OCI-LY3 (cell line): ENCODE results near the gene RPL23.

Experiments used
- H2AFZ ChIP-seq: fragments of 200-600, 300-600 bp; shearing (Covaris generic); 2 replicates; pipeline ENCODE4 v1.6.0; 2014; ENCODE audit warnings: antibody characterized with exemption, low read depth, low read length
- H3K27ac ChIP-seq: fragments of 200-600, 300-600 bp; sonication (generic); 2 replicates; pipeline ENCODE4 v1.5.1; 2014; ENCODE audit warnings: mild to moderate bottlenecking, low read length, moderate library complexity, mixed read lengths
- H3K27me3 ChIP-seq: fragments of 200-600, 300-600 bp; sonication (generic); 2 replicates; pipeline ENCODE4 v1.6.1; 2014; ENCODE audit warnings: low read depth, low read length, mixed read lengths
- H3K36me3 ChIP-seq: fragments of 200-600, 300-600 bp; sonication (generic); replicated peaks from 2 replicates; pipeline ENCODE3; 2014; ENCODE audit warnings: low read depth, low read length, mixed read lengths
- H3K4me1 ChIP-seq: fragments of 300-600, 200-600 bp; sonication (generic); 2 replicates; pipeline ENCODE4 v1.6.1; 2014; ENCODE audit warnings: low read length, mixed read lengths
- H3K4me2 ChIP-seq: fragments of 200-600, 300-600 bp; sonication (generic); 2 replicates; pipeline ENCODE4 v1.6.1; 2014; ENCODE audit warnings: low read length, mixed read lengths
- H3K4me3 ChIP-seq: fragments of 300-600, 200-600 bp; sonication (generic); 2 replicates; pipeline ENCODE4 v1.5.1; 2014; ENCODE audit warnings: antibody characterized with exemption, mild to moderate bottlenecking, low read length, moderate library complexity
- H3K79me2 ChIP-seq: fragments of 300-600, 200-600 bp; shearing (Covaris generic); 2 replicates; pipeline ENCODE4 v1.6.1; 2014; ENCODE audit warnings: mild to moderate bottlenecking, low read length, mixed read lengths
- H3K9ac ChIP-seq: fragments of 300-600, 200-600 bp; shearing (Covaris generic); 2 replicates; pipeline ENCODE4 v1.6.0; 2014; ENCODE audit warnings: mild to moderate bottlenecking, low read length, moderate library complexity
- H3K9me3 ChIP-seq: fragments of 200-600, 300-600 bp; shearing (Covaris generic); 2 replicates; pipeline ENCODE4 v1.6.1; 2014; ENCODE audit warnings: low read length, mixed read lengths; ENCODE audit not compliant: insufficient read depth
- H4K20me1 ChIP-seq: fragments of 200-600, 300-600 bp; sonication (generic); 2 replicates; pipeline ENCODE4 v1.6.1; 2016; ENCODE audit warnings: low read length, mixed read lengths; ENCODE audit not compliant: insufficient read depth
- EZH2phosphoT487 ChIP-seq: fragments of 200-600 bp; shearing (Covaris generic); IDR thresholded peaks from 2 replicates; pipeline ENCODE4 v1.6.1; 2018; ENCODE audit warnings: antibody characterized with exemption, mixed run types, low read depth
- TF ChIP-seq, protein P1 (sequence below): fragments of 200-600, 300-600 bp; sonication (generic); IDR thresholded peaks from 2 replicates; pipeline ENCODE4 v1.5.1; 2014; ENCODE audit warnings: antibody characterized with exemption, low read length, low read depth

RPL23 gene

DNA sequence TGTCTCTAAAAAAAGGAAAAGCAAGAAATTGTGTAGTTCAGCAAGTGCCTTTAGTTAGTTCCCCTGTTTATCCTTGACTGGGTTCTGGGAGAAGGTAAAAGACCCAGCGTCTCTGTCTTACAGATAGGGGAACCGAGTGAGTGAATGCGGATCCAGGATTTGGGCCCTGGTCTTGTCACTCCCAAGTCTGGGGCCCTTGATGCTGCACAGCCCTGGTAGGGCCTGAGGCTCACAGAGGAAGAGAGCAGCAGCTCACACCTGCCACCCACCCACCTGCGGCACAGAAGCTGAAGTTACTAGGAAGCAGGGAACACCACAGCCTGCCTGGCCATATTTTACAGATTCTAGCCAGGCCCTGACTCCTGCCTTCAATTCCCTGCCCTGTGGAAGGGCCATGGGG is 38.6 kb upstream of the RPL23 start:
- peak overlapping the region; percentile 41; the same call in 1 of the 2 replicates for H3K9ac ChIP-seq
- H3K4me3 ChIP-seq = peak overlapping the region; percentile 23
- TF ChIP-seq, protein P1, sequence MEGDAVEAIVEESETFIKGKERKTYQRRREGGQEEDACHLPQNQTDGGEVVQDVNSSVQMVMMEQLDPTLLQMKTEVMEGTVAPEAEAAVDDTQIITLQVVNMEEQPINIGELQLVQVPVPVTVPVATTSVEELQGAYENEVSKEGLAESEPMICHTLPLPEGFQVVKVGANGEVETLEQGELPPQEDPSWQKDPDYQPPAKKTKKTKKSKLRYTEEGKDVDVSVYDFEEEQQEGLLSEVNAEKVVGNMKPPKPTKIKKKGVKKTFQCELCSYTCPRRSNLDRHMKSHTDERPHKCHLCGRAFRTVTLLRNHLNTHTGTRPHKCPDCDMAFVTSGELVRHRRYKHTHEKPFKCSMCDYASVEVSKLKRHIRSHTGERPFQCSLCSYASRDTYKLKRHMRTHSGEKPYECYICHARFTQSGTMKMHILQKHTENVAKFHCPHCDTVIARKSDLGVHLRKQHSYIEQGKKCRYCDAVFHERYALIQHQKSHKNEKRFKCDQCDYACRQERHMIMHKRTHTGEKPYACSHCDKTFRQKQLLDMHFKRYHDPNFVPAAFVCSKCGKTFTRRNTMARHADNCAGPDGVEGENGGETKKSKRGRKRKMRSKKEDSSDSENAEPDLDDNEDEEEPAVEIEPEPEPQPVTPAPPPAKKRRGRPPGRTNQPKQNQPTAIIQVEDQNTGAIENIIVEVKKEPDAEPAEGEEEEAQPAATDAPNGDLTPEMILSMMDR = no peak
- no peak for TF ChIP-seq EZH2phosphoT487
- no peaks in the 10 kb centered on the region for H3K79me2 ChIP-seq
- H3K27me3 ChIP-seq = no peaks in the 10 kb centered on the region
- H3K36me3 ChIP-seq = peaks cover 32% of the 10 kb centered on the region
- H2AFZ ChIP-seq = no peak overlapping the region
- H3K27ac ChIP-seq = peak overlapping the region; percentile 88
- H3K4me1 ChIP-seq = peaks cover 31% of the 10 kb centered on the region
- peaks cover 16% of the 10 kb centered on the region; the same call in 1 of the 2 replicates for H4K20me1 ChIP-seq
- peak overlapping the region; percentile 53 for H3K4me2 ChIP-seq
- H3K9me3 ChIP-seq = no peaks in the 10 kb centered on the region

DNA sequence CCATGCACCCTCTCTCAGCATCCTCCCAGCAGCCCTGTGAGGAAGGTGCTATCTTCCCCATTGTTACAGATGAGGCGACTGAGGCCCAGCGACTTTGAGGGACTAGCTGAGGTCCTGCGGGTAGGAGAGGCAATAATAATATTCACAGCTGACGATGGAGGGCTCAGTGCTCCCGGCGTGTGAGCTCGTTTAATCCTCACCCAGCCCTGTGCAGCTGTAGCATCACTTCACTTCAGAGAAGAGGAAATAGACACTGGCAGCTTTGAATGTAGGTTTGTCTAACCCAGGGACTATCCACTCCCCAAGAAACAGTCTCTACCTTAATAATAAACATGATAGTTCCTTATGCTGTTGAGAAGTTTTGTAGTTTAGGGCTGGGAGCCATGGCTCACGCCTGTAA is 37.9 kb upstream of the RPL23 start:
- Histone ChIP-seq H3K36me3 (peaks cover 27% of the 10 kb centered on the region), H3K4me3 (peak overlapping the region; percentile 23), H3K9ac (peak overlapping the region; percentile 41; the same call in 1 of the 2 replicates), H3K79me2 (no peaks in the 10 kb centered on the region), H2AFZ (no peak overlapping the region), H3K4me2 (peak overlapping the region; percentile 53), H3K27me3 (no peaks in the 10 kb centered on the region), H3K9me3 (no peaks in the 10 kb centered on the region), H4K20me1 (peaks cover 20% of the 10 kb centered on the region; the same call in 1 of the 2 replicates), H3K27ac (peak overlapping the region; percentile 88), H3K4me1 (peaks cover 31% of the 10 kb centered on the region)
- TF ChIP-seq, protein P1 = no peak
- TF ChIP-seq EZH2phosphoT487 = no peak

DNA sequence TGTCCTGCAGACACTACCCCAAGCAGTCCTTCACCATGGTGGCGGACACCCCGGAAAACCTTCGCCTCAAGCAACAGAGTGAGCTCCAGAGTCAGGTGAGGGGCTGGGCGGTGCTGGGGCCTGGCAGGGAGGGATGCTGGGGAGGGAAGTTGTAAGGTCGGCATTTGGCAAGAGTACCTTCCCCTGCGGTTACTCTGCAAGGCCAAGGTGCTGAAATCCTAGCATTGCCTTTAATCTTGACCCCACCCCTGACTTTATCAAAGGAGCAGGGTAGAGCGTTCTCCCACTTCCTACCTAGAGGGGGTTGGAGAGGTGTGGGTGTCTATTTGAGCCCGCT is 36.9 kb upstream of the RPL23 start:
- no peak overlapping the region for H3K4me2 ChIP-seq
- no peaks in the 10 kb centered on the region for H3K79me2 ChIP-seq
- peaks cover 31% of the 10 kb centered on the region for H4K20me1 ChIP-seq
- no peak overlapping the region for H3K9ac ChIP-seq
- H2AFZ ChIP-seq = no peak overlapping the region
- no peaks in the 10 kb centered on the region for H3K27me3 ChIP-seq
- TF ChIP-seq, protein P1 = no peak
- no peak for TF ChIP-seq EZH2phosphoT487
- peaks cover 18% of the 10 kb centered on the region for H3K36me3 ChIP-seq
- H3K4me1 ChIP-seq = peaks cover 31% of the 10 kb centered on the region
- H3K27ac ChIP-seq = no peak overlapping the region
- no peak overlapping the region for H3K4me3 ChIP-seq
- no peaks in the 10 kb centered on the region for H3K9me3 ChIP-seq

DNA sequence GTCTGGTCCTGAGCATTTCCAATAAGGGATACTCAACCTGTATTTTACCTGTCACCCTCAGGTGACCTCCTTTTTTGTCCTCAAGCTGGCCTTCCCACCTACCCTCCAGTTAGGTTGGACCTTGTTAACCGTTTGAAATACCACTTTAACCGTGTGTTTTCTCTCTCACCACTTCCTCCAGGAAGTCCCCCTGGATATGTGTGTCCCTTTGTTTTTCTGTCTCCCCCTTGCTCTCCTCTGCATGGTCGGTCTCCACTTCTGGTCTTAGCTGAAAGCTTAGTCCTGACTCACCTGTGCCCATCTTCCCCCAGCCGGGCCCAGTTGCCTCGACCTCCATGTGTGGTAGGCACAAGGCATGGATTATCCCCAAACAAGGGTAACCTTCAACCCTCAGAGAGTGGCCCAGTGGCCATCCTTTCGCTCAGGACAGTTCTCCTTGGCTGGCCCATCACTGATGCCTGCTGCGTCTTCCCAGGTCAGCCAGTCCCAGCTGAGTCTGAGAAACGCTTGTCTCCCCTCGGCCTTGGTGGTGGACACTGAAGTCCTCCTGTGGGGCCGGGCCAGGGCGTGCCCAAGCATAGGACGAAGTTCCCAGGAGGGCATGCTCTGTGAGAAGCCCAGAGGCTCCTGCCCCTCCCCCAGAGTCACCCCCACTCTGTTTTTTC is 36.4 kb upstream of the RPL23 start:
- peaks cover 36% of the 10 kb centered on the region for H4K20me1 ChIP-seq
- no peaks in the 10 kb centered on the region; the same call in 1 of the 2 replicates for H3K79me2 ChIP-seq
- peaks cover 31% of the 10 kb centered on the region for H3K4me1 ChIP-seq
- no peak overlapping the region for H2AFZ ChIP-seq
- no peak overlapping the region for H3K27ac ChIP-seq
- no peak overlapping the region for H3K9ac ChIP-seq
- no peak overlapping the region for H3K4me3 ChIP-seq
- no peak for TF ChIP-seq EZH2phosphoT487
- TF ChIP-seq, protein P1 = no peak
- H3K27me3 ChIP-seq = no peaks in the 10 kb centered on the region
- H3K4me2 ChIP-seq = no peak overlapping the region
- H3K36me3 ChIP-seq = peaks cover 22% of the 10 kb centered on the region
- H3K9me3 ChIP-seq = no peaks in the 10 kb centered on the region
